ENCODE measurements around the gene TSACC.

- TF ChIP-seq POLR2A (IDR thresholded peaks at IDR 0.05) = peak in 1 of 2 donors; percentile 72
- TF ChIP-seq, protein P1, sequence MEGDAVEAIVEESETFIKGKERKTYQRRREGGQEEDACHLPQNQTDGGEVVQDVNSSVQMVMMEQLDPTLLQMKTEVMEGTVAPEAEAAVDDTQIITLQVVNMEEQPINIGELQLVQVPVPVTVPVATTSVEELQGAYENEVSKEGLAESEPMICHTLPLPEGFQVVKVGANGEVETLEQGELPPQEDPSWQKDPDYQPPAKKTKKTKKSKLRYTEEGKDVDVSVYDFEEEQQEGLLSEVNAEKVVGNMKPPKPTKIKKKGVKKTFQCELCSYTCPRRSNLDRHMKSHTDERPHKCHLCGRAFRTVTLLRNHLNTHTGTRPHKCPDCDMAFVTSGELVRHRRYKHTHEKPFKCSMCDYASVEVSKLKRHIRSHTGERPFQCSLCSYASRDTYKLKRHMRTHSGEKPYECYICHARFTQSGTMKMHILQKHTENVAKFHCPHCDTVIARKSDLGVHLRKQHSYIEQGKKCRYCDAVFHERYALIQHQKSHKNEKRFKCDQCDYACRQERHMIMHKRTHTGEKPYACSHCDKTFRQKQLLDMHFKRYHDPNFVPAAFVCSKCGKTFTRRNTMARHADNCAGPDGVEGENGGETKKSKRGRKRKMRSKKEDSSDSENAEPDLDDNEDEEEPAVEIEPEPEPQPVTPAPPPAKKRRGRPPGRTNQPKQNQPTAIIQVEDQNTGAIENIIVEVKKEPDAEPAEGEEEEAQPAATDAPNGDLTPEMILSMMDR (IDR thresholded peaks at IDR 0.05) = no peak
Observed at GRCh38 chr1:156291226-156292061, 46.9 kb upstream of the TSACC start.
